Mesenchymal stem cell (in vitro differentiated cells and primary cell): ENCODE measurements around the gene MAP6D1. TPM values are rescaled to one million over a fixed set of nuclear protein-coding genes. Genes with fewer than 3 reads are reported as not detected.

Experiments used
- DNase-seq: peaks from one replicate; pipeline ENCODE4 v3.0.0-alpha.2; 2013
- H2AFZ ChIP-seq: one replicate; pipeline ENCODE4 v1.6.1; 2013; ENCODE audit warnings: low read depth, mild to moderate bottlenecking, control low read depth, inconsistent platforms, low read length, moderate library complexity
- H2AK5ac ChIP-seq: 2 replicates; pipeline ENCODE4 v1.6.1; 2013; ENCODE audit warnings: low read length, moderate library complexity, mild to moderate bottlenecking, inconsistent platforms; ENCODE audit not compliant: severe bottlenecking
- H2BK120ac ChIP-seq: one replicate; pipeline ENCODE4 v1.6.1; 2013; ENCODE audit warnings: low read depth, mild to moderate bottlenecking, inconsistent platforms, low read length, moderate library complexity
- H2BK12ac ChIP-seq, 2 experiments: one replicate each; pipeline ENCODE4 v1.6.1; 2013; ENCODE audit warnings: inconsistent platforms in 2 of 2, low read length in 2 of 2, mild to moderate bottlenecking in 2 of 2, moderate library complexity in 2 of 2, control low read depth in 1 of 2
- H2BK15ac ChIP-seq: one replicate; pipeline ENCODE4 v1.6.1; 2013; ENCODE audit warnings: mild to moderate bottlenecking, low read depth, inconsistent platforms; ENCODE audit not compliant: poor library complexity, severe bottlenecking
- H2BK5ac ChIP-seq: 2 replicates; pipeline ENCODE4 v1.6.1; 2013; ENCODE audit warnings: low read depth, mild to moderate bottlenecking, low read length, control low read depth, inconsistent platforms; ENCODE audit not compliant: poor library complexity, severe bottlenecking
- H3K14ac ChIP-seq, 2 experiments: one replicate each; pipeline ENCODE4 v1.6.1; 2013; ENCODE audit warnings: inconsistent platforms in 2 of 2, low read length in 2 of 2, control low read depth in 1 of 2, mild to moderate bottlenecking in 1 of 2, moderate library complexity in 1 of 2
- H3K18ac ChIP-seq, 2 experiments: one replicate each; pipeline ENCODE4 v1.6.1; 2013; ENCODE audit warnings: inconsistent platforms in 2 of 2, low read length in 2 of 2, control low read depth in 1 of 2, low read depth in 1 of 2, mild to moderate bottlenecking in 1 of 2
- H3K23ac ChIP-seq, 2 experiments: one replicate each; pipeline ENCODE4 v1.6.1; 2013; ENCODE audit warnings: inconsistent platforms in 2 of 2, low read length in 2 of 2, mild to moderate bottlenecking in 2 of 2, moderate library complexity in 2 of 2, control low read depth in 1 of 2
- H3K27ac ChIP-seq: 2 replicates; pipeline ENCODE4 v1.5.1; 2013; ENCODE audit warnings: mild to moderate bottlenecking, moderate library complexity, low read length, control low read depth, inconsistent platforms; ENCODE audit not compliant: poor library complexity, severe bottlenecking
- H3K27me3 ChIP-seq, 2 experiments: 2 replicates each; pipeline versions ENCODE4 v1.6.1 to v1.7.0; 2013; ENCODE audit warnings: low read length in 2 of 2, mild to moderate bottlenecking in 2 of 2, moderate library complexity in 2 of 2, control low read depth in 1 of 2, inconsistent platforms in 1 of 2; ENCODE audit not compliant: control insufficient read depth in 1 of 2, insufficient read depth in 1 of 2
- H3K36me3 ChIP-seq, 2 experiments: 2 replicates each; pipeline versions ENCODE4 v1.6.1 to v1.7.0; 2013; ENCODE audit warnings: low read length in 2 of 2, control low read depth in 1 of 2, inconsistent platforms in 1 of 2, low read depth in 1 of 2, mild to moderate bottlenecking in 1 of 2; ENCODE audit not compliant: insufficient read depth in 2 of 2, control insufficient read depth in 1 of 2
- H3K4ac ChIP-seq, 2 experiments: one replicate each; pipeline ENCODE4 v1.6.1; 2013; ENCODE audit warnings: inconsistent platforms in 2 of 2, low read length in 2 of 2, mild to moderate bottlenecking in 2 of 2, moderate library complexity in 2 of 2, control low read depth in 1 of 2, low read depth in 1 of 2
- H3K4me1 ChIP-seq: 2 replicates; pipeline ENCODE4 v1.6.1; 2013; ENCODE audit warnings: low read depth, low read length, control low read depth; ENCODE audit not compliant: control insufficient read depth, insufficient read depth
- H3K4me2 ChIP-seq: 2 replicates; pipeline ENCODE4 v1.6.1; 2013; ENCODE audit warnings: low read length, mild to moderate bottlenecking, inconsistent platforms; ENCODE audit not compliant: poor library complexity, severe bottlenecking
- H3K4me3 ChIP-seq, 2 experiments: 2 replicates each; pipeline versions ENCODE4 v1.5.1 to v1.7.0; 2013; ENCODE audit warnings: low read length in 2 of 2, mild to moderate bottlenecking in 2 of 2, control low read depth in 1 of 2, low read depth in 1 of 2; ENCODE audit not compliant: insufficient read depth in 1 of 2
- H3K79me1 ChIP-seq: replicated peaks from 2 replicates; pipeline ENCODE4 v1.6.1; 2013; ENCODE audit warnings: mild to moderate bottlenecking, control low read depth, low read length, inconsistent platforms; ENCODE audit not compliant: poor library complexity, severe bottlenecking
- H3K9ac ChIP-seq: 2 replicates; pipeline ENCODE4 v1.7.0; 2013; ENCODE audit warnings: mild to moderate bottlenecking, low read length, moderate library complexity
- H3K9me3 ChIP-seq: 2 replicates; pipeline ENCODE4 v1.7.0; 2013; ENCODE audit warnings: mild to moderate bottlenecking, low read length; ENCODE audit not compliant: control insufficient read depth
- H4K8ac ChIP-seq: one replicate; pipeline ENCODE4 v1.6.1; 2013; ENCODE audit warnings: inconsistent platforms, mild to moderate bottlenecking, low read length, moderate library complexity
- H4K91ac ChIP-seq: one replicate; pipeline ENCODE4 v1.6.1; 2013; ENCODE audit warnings: mild to moderate bottlenecking, low read length, inconsistent platforms
- WGBS: methylation state at CpG from one replicate; pipeline ENCODE4 v1.1.7; 2013; ENCODE audit warnings: mixed read lengths; 5-methylcytosine and 5-hydroxymethylcytosine counted together
- polyA plus RNA-seq, 2 experiments: library from polyadenylated mRNA; stranded (reverse); fragments of 200-250 nt; gene quantifications; one replicate each; pipeline ENCODE4 v1.2.3, GENCODE V29; 2013

MAP6D1 gene
- 1.8 TPM for polyA plus RNA-seq (2013, experiment 1 of 2)
- 1.7 TPM for polyA plus RNA-seq (2013, experiment 2 of 2)

- H3K18ac ChIP-seq, result peak within 1 kb of the TSS in 1 of 2 experiments; percentile 61
- H3K27me3 ChIP-seq, result no peaks in the 10 kb centered on the region
These were observed at the start of gene MAP6D1 for GRCh38 chr3:183825456-183826161. Gene MAP6D1, minus strand, starts transcription at chr3:183825577. Its CDS starts 30 bp downstream, at chr3:183825547.

GRCh38 chr3:183873914-183874313 is 48.5 kb upstream of the MAP6D1 start:
- H3K4me1 ChIP-seq, result no peaks in the 10 kb centered on the region
- no peak overlapping the region for H4K91ac ChIP-seq
- H3K18ac ChIP-seq, result no peak overlapping the region
- H2BK12ac ChIP-seq, result no peak overlapping the region
- H2BK5ac ChIP-seq, result no peak overlapping the region
- H3K9ac ChIP-seq, result no peak overlapping the region
- H3K4ac ChIP-seq, result no peak overlapping the region
- H3K27ac ChIP-seq, result no peak overlapping the region
- no peak overlapping the region for H2BK15ac ChIP-seq
- no peak overlapping the region for H3K4me2 ChIP-seq
- DNase-seq, result no peak
- peaks cover 9 to 11% of the 10 kb centered on the region in 2 experiments for H3K36me3 ChIP-seq
- H3K23ac ChIP-seq, result no peak overlapping the region
- 100% methylated on average over 1 of the region's 3 CpGs for WGBS
- H2AFZ ChIP-seq, result no peak overlapping the region
- H3K79me1 ChIP-seq, result peaks cover 18% of the 10 kb centered on the region
- H2BK120ac ChIP-seq, result no peak overlapping the region
- H3K4me3 ChIP-seq, result no peak overlapping the region
- H3K9me3 ChIP-seq, result no peaks in the 10 kb centered on the region
- H3K27me3 ChIP-seq, result no peaks in the 10 kb centered on the region
- H4K8ac ChIP-seq, result no peak overlapping the region
- no peak overlapping the region for H3K14ac ChIP-seq
- no peak overlapping the region for H2AK5ac ChIP-seq

More at GRCh38 chr3:183825456-183826161, at the start of gene MAP6D1:
- Histone ChIP-seq H3K4me3 (peak within 1 kb of the TSS; percentile 78 to 85), H2AK5ac (no peak within 1 kb of the TSS), H3K27ac (no peak within 1 kb of the TSS), H2BK120ac (no peak within 1 kb of the TSS), H4K91ac (peak within 1 kb of the TSS; percentile 31), H3K14ac (peak within 1 kb of the TSS in 1 of 2 experiments; percentile 44), H3K9me3 (no peaks in the 10 kb centered on the region), H4K8ac (peak within 1 kb of the TSS; percentile 57), H3K4me2 (peak within 1 kb of the TSS; percentile 87), H3K9ac (peak within 1 kb of the TSS; percentile 54), H3K4ac (no peak within 1 kb of the TSS), H2BK15ac (peak within 1 kb of the TSS; percentile 36), H2AFZ (peak within 1 kb of the TSS; percentile 79), H3K36me3 (peaks cover 24 to 25% of the 10 kb centered on the region in 2 experiments), H2BK5ac (no peak within 1 kb of the TSS), H3K4me1 (peaks cover 11% of the 10 kb centered on the region), H3K79me1 (peaks cover 9% of the 10 kb centered on the region), H2BK12ac (no peak within 1 kb of the TSS), H3K23ac (peak within 1 kb of the TSS in 1 of 2 experiments; percentile 64)
- peak; percentile 63 for DNase-seq
- WGBS, result 12% methylated on average over 37 of the region's 69 CpGs

GRCh38 chr3:183871541-183871940 is 46.2 kb upstream of the MAP6D1 start:
- DNase-seq, result no peak
- Histone ChIP-seq H3K4me2 (no peak overlapping the region), H3K27me3 (no peaks in the 10 kb centered on the region), H3K18ac (no peak overlapping the region), H3K14ac (no peak overlapping the region), H2BK5ac (no peak overlapping the region), H2AK5ac (no peak overlapping the region), H3K23ac (no peak overlapping the region), H3K4me3 (no peak overlapping the region), H2BK15ac (no peak overlapping the region), H3K79me1 (peaks cover 20% of the 10 kb centered on the region), H3K27ac (no peak overlapping the region), H3K9ac (no peak overlapping the region), H3K4me1 (no peaks in the 10 kb centered on the region), H3K4ac (no peak overlapping the region), H2BK12ac (no peak overlapping the region), H3K36me3 (peaks cover 6 to 21% of the 10 kb centered on the region in 2 experiments), H4K91ac (no peak overlapping the region), H2BK120ac (no peak overlapping the region), H4K8ac (no peak overlapping the region), H2AFZ (no peak overlapping the region), H3K9me3 (no peaks in the 10 kb centered on the region)
- 100% methylated on average over 1 of the region's 2 CpGs for WGBS

DNA sequence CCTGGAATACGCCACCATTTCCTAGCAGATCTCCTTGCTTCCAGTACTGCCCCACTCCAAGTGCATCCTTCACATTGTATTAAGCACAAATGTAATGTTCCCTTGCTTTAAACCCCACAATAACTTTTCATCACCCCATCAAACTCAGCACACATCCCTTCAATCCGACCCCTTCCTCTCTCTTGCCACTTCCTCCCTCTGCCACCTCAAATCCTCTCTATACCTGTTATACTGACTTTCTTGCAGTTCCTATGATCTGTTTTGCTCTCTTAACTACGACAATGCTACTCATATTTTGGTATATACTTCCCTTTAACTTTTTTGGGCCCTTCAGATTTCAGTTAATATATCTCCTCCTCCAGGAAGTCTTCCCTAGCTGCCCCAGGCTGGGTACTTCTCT is 45.2 kb upstream of the MAP6D1 start:
- WGBS, result 96% methylated on average over 3 of the region's 3 CpGs
- no peaks in the 10 kb centered on the region for H3K4me1 ChIP-seq
- H3K14ac ChIP-seq, result no peak overlapping the region
- no peak for DNase-seq
- no peak overlapping the region for H2AK5ac ChIP-seq
- no peak overlapping the region for H4K8ac ChIP-seq
- H3K4ac ChIP-seq, result no peak overlapping the region
- no peak overlapping the region for H2BK12ac ChIP-seq
- H2BK120ac ChIP-seq, result no peak overlapping the region
- H3K79me1 ChIP-seq, result peaks cover 21% of the 10 kb centered on the region
- no peak overlapping the region for H3K4me3 ChIP-seq
- H4K91ac ChIP-seq, result no peak overlapping the region
- no peak overlapping the region for H2AFZ ChIP-seq
- H3K18ac ChIP-seq, result no peak overlapping the region
- H3K9ac ChIP-seq, result no peak overlapping the region
- no peaks in the 10 kb centered on the region for H3K9me3 ChIP-seq
- H3K23ac ChIP-seq, result no peak overlapping the region
- no peak overlapping the region for H2BK15ac ChIP-seq
- H2BK5ac ChIP-seq, result no peak overlapping the region
- no peak overlapping the region for H3K27ac ChIP-seq
- H3K27me3 ChIP-seq, result no peaks in the 10 kb centered on the region
- peaks cover 7 to 28% of the 10 kb centered on the region in 2 experiments for H3K36me3 ChIP-seq
- H3K4me2 ChIP-seq, result no peak overlapping the region
